T-cell (primary cell): ENCODE data around the gene DHFR. TPM values are rescaled to one million over a fixed set of nuclear protein-coding genes. Genes with fewer than 3 reads are reported as not detected.

Experiments used
- ATAC-seq, 4 experiments: fragments of 200-7000 bp in 3 of 4; fragments of 150-1000 bp in 1 of 4; cut with Tn5 transposase; replicated peaks in 1 of 4; 1 replicate in 3 of 4; 2 replicates in 1 of 4; pipeline ENCODE4 v1.10.0; 2021; ENCODE audit warnings: moderate library complexity in 3 of 4, mild to moderate bottlenecking in 2 of 4, moderate number of reproducible peaks in 1 of 4
- CTCF ChIA-PET, 2 donors: fragments of 300-600 bp; sonication (Branson Sonifier 250); formaldehyde crosslinking; loops; one replicate each; lab custom pipeline; 2022; ENCODE audit warnings: antibody characterized with exemption in 2 of 2; lab: Charles Lee
- POLR2A ChIA-PET, 2 donors: fragments of 300-600 bp; sonication (Branson Sonifier 250); formaldehyde crosslinking; loops; one replicate each; lab custom pipeline; 2022; ENCODE audit warnings: antibody characterized with exemption in 2 of 2; lab: Charles Lee
- DNase-seq, 35 experiments: peaks; one replicate each; pipeline versions ENCODE4 v3.0.0 to v3.0.0-alpha.2; 2013 to 2023
- H3K27ac ChIP-seq: one replicate; pipeline ENCODE4 v1.5.1; 2013; ENCODE audit warnings: low read length
- H3K27me3 ChIP-seq, 2 experiments: replicated peaks in 1 of 2; 1 replicate in 1 of 2; 2 replicates in 1 of 2; pipeline versions ENCODE4 v1.6.1 to v1.7.0; 2013; ENCODE audit warnings: low read length in 1 of 2, mixed read lengths in 1 of 2; ENCODE audit not compliant: control insufficient read depth in 2 of 2, insufficient read depth in 2 of 2; ENCODE audit errors: extremely low read depth in 1 of 2
- H3K36me3 ChIP-seq, 2 donors: 1 replicate in 1 of 2; 2 replicates in 1 of 2; pipeline versions ENCODE4 v1.6.1 to v1.7.0; 2013; ENCODE audit warnings: low read length in 1 of 2; ENCODE audit not compliant: control insufficient read depth in 2 of 2, insufficient read depth in 1 of 2; ENCODE audit errors: extremely low read depth in 1 of 2
- H3K4me1 ChIP-seq, 2 experiments: 1 replicate in 1 of 2; 2 replicates in 1 of 2; pipeline versions ENCODE4 v1.6.1 to v1.7.0; 2013; ENCODE audit warnings: low read length in 2 of 2, mixed read lengths in 1 of 2; ENCODE audit not compliant: insufficient read depth in 2 of 2, control insufficient read depth in 1 of 2; ENCODE audit errors: extremely low read depth in 1 of 2
- H3K4me3 ChIP-seq, 2 donors: 1 replicate in 1 of 2; 2 replicates in 1 of 2; pipeline versions ENCODE4 v1.5.1 to v1.7.0; 2013; ENCODE audit warnings: mild to moderate bottlenecking in 2 of 2, low read length in 1 of 2, moderate library complexity in 1 of 2; ENCODE audit not compliant: control insufficient read depth in 1 of 2; ENCODE audit errors: extremely low read depth in 1 of 2
- H3K9me3 ChIP-seq: 2 replicates; pipeline ENCODE4 v1.7.0; 2013
- H3K27ac Mint-ChIP-seq, 2 donors: one replicate each; pipeline ENCODE4 v1.8.0; 2020 to 2021; ENCODE audit warnings: mild to moderate bottlenecking in 2 of 2, mixed read lengths in 2 of 2
- H3K27me3 Mint-ChIP-seq, 2 donors: one replicate each; pipeline ENCODE4 v1.8.0; 2021 to 2022; ENCODE audit warnings: mixed read lengths in 2 of 2
- H3K36me3 Mint-ChIP-seq: one replicate; pipeline ENCODE4 v1.8.0; 2021; ENCODE audit warnings: mixed read lengths
- H3K4me1 Mint-ChIP-seq, 3 donors: one replicate each; pipeline ENCODE4 v1.8.0; 2020 to 2022; ENCODE audit warnings: mixed read lengths in 3 of 3, mild to moderate bottlenecking in 1 of 3
- H3K4me3 Mint-ChIP-seq, 3 donors: one replicate each; pipeline ENCODE4 v1.8.0; 2020 to 2022; ENCODE audit warnings: mild to moderate bottlenecking in 3 of 3, mixed read lengths in 3 of 3, moderate library complexity in 3 of 3
- H3K9me3 Mint-ChIP-seq, 3 donors: one replicate each; pipeline ENCODE4 v1.8.0; 2020 to 2022; ENCODE audit warnings: mixed read lengths in 3 of 3
- WGBS: methylation state at CpG from one replicate; pipeline ENCODE4 v1.1.5; 2013; ENCODE audit warnings: missing lambda C conversion rate; ENCODE audit not compliant: insufficient coverage; 5-methylcytosine and 5-hydroxymethylcytosine counted together
- total RNA-seq, 35 experiments: library from RNA in 6 of 35; stranded (reverse) in 6 of 35; fragments of 120-200 nt in 1 of 35; gene quantifications; one replicate each; pipeline versions ENCODE4 v1.2.1 to v1.2.4 and lab custom pipeline; 2013 to 2026

Gene DHFR
- total RNA-seq, 5 donors from 2014 or later (not counting 1 experiment from before 2014, with no cell fraction given) = 8.9 to 15.3 (median 13.4) TPM

- H3K4me3 ChIP-seq = no peak overlapping the region
- Mint-ChIP-seq H3K4me3 (no peak overlapping the region), H3K27ac (no peak overlapping the region), H3K9me3 (no peaks in the 10 kb centered on the region), H3K4me1 (no peaks in the 10 kb centered on the region), H3K27me3 (peaks cover 0 to 2% of the 10 kb centered on the region in 2 donors), H3K36me3 (no peaks in the 10 kb centered on the region)
- no peaks in the 10 kb centered on the region for H3K9me3 ChIP-seq
- ChIA-PET POLR2A (interaction anchor here in 1 of 2 donors (0.6 kb wide), 1 partner anchor 309 kb away, joined by 3 read pairs; no protein-coding TSS in a partner anchor), CTCF (no interaction called here)
- H3K27me3 ChIP-seq = peaks cover 0 to 4% of the 10 kb centered on the region in 2 experiments
- WGBS = no CpG with 5 or more reads among the region's 7 CpGs
- H3K27ac ChIP-seq = no peak overlapping the region
- DNase-seq (no peak), ATAC-seq (no peak)
- no peaks in the 10 kb centered on the region for H3K36me3 ChIP-seq
- no peaks in the 10 kb centered on the region for H3K4me1 ChIP-seq
These were observed 57.3 kb downstream of the DHFR start for GRCh38 chr5:80597500-80597899.

- no peak for ATAC-seq
- Mint-ChIP-seq H3K4me1 (no peaks in the 10 kb centered on the region), H3K36me3 (no peaks in the 10 kb centered on the region), H3K4me3 (no peak overlapping the region), H3K27ac (no peak overlapping the region), H3K27me3 (peaks cover 3 to 4% of the 10 kb centered on the region in 2 donors), H3K9me3 (no peaks in the 10 kb centered on the region)
- Histone ChIP-seq H3K27ac (no peak overlapping the region), H3K36me3 (no peaks in the 10 kb centered on the region), H3K4me1 (no peaks in the 10 kb centered on the region), H3K27me3 (peaks cover 0 to 4% of the 10 kb centered on the region in 2 experiments), H3K4me3 (no peak overlapping the region), H3K9me3 (no peaks in the 10 kb centered on the region)
- 94% methylated on average over 2 of the region's 2 CpGs for WGBS
- POLR2A ChIA-PET = no interaction called here
- no peak for DNase-seq
- CTCF ChIA-PET = no interaction called here
These were observed 60.0 kb downstream of the DHFR start for GRCh38 chr5:80594810-80595209.

GRCh38 chr5:80592761-80593160, 62.0 kb downstream of the DHFR start:
- Mint-ChIP-seq H3K4me1 (no peaks in the 10 kb centered on the region), H3K4me3 (no peak overlapping the region), H3K9me3 (no peaks in the 10 kb centered on the region), H3K36me3 (no peaks in the 10 kb centered on the region), H3K27ac (no peak overlapping the region), H3K27me3 (peaks cover 4 to 5% of the 10 kb centered on the region in 2 donors)
- no peak overlapping the region for H3K4me3 ChIP-seq
- no peaks in the 10 kb centered on the region for H3K36me3 ChIP-seq
- ATAC-seq (no peak), DNase-seq (no peak)
- H3K27me3 ChIP-seq = peaks cover 0 to 4% of the 10 kb centered on the region in 2 experiments
- ChIA-PET CTCF (interaction anchor here in 1 of 2 donors (0.6 kb wide), 1 partner anchor 9 kb away, joined by 3 read pairs; no protein-coding TSS in a partner anchor), POLR2A (interaction anchor here in 1 of 2 donors (0.6 kb wide), 1 partner anchor 1812 kb away, joined by 4 read pairs; no protein-coding TSS in a partner anchor)
- 100% methylated on average over 1 of the region's 2 CpGs for WGBS
- no peaks in the 10 kb centered on the region for H3K9me3 ChIP-seq
- no peak overlapping the region for H3K27ac ChIP-seq
- H3K4me1 ChIP-seq = no peaks in the 10 kb centered on the region

GRCh38 chr5:80592105-80592504, 62.7 kb downstream of the DHFR start:
- no peaks in the 10 kb centered on the region for H3K9me3 Mint-ChIP-seq
- Histone ChIP-seq H3K27me3 (peaks cover 0 to 7% of the 10 kb centered on the region in 2 experiments), H3K4me3 (no peak overlapping the region), H3K9me3 (no peaks in the 10 kb centered on the region), H3K36me3 (no peaks in the 10 kb centered on the region), H3K4me1 (no peaks in the 10 kb centered on the region), H3K27ac (no peak overlapping the region)
- peaks cover 4 to 5% of the 10 kb centered on the region in 2 donors for H3K27me3 Mint-ChIP-seq
- ATAC-seq = no peak
- ChIA-PET CTCF (no interaction called here), POLR2A (no interaction called here)
- no CpG with 5 or more reads among the region's 1 CpG for WGBS
- no peak overlapping the region for H3K4me3 Mint-ChIP-seq
- no peak for DNase-seq
- no peaks in the 10 kb centered on the region for H3K4me1 Mint-ChIP-seq
- H3K27ac Mint-ChIP-seq = no peak overlapping the region
- no peaks in the 10 kb centered on the region for H3K36me3 Mint-ChIP-seq

GRCh38 chr5:80591352-80591751, 63.4 kb downstream of the DHFR start:
- Histone ChIP-seq H3K4me1 (no peaks in the 10 kb centered on the region), H3K9me3 (no peaks in the 10 kb centered on the region), H3K36me3 (no peaks in the 10 kb centered on the region), H3K27ac (no peak overlapping the region), H3K4me3 (no peak overlapping the region), H3K27me3 (peaks cover 0 to 8% of the 10 kb centered on the region in 2 experiments)
- no peaks in the 10 kb centered on the region for H3K36me3 Mint-ChIP-seq
- H3K4me3 Mint-ChIP-seq = no peak overlapping the region
- ATAC-seq = no peak
- no peaks in the 10 kb centered on the region for H3K9me3 Mint-ChIP-seq
- CTCF ChIA-PET = no interaction called here
- no peak overlapping the region for H3K27ac Mint-ChIP-seq
- DNase-seq = no peak
- H3K27me3 Mint-ChIP-seq = peaks cover 5% of the 10 kb centered on the region in 2 donors
- H3K4me1 Mint-ChIP-seq = no peaks in the 10 kb centered on the region
- POLR2A ChIA-PET = no interaction called here
- WGBS = 83% methylated on average over 1 of the region's 3 CpGs

- ChIA-PET POLR2A (no interaction called here), CTCF (no interaction called here)
- 82% methylated on average over 4 of the region's 5 CpGs for WGBS
- no peaks in the 10 kb centered on the region for H3K36me3 Mint-ChIP-seq
- no peaks in the 10 kb centered on the region for H3K4me1 Mint-ChIP-seq
- no peak overlapping the region for H3K27ac ChIP-seq
- no peak overlapping the region for H3K27ac Mint-ChIP-seq
- ATAC-seq = no peak
- no peaks in the 10 kb centered on the region for H3K9me3 ChIP-seq
- H3K27me3 Mint-ChIP-seq = peaks cover 5 to 8% of the 10 kb centered on the region in 2 donors
- H3K4me3 ChIP-seq = no peak overlapping the region
- no peaks in the 10 kb centered on the region for H3K9me3 Mint-ChIP-seq
- H3K27me3 ChIP-seq = peaks cover 0 to 8% of the 10 kb centered on the region in 2 experiments
- no peaks in the 10 kb centered on the region for H3K36me3 ChIP-seq
- no peak for DNase-seq
- no peak overlapping the region for H3K4me3 Mint-ChIP-seq
- no peaks in the 10 kb centered on the region for H3K4me1 ChIP-seq
These were observed 64.0 kb downstream of the DHFR start for GRCh38 chr5:80590766-80591165.
